Smooth muscle cell (in vitro differentiated cells): Measurements from ENCODE around the gene MXD4. TPM values are rescaled to one million over a fixed set of nuclear protein-coding genes. Genes with fewer than 3 reads are reported as not detected.

Experiments used
- DNase-seq: peaks from one replicate; lab custom pipeline; 2025; ENCODE audit not compliant: unreplicated experiment; lab: John Stamatoyannopoulos, UW
- H2AFZ ChIP-seq: fragments of 200-600 bp; sonication (generic); 2 replicates; pipeline ENCODE4 v1.6.0; 2016; ENCODE audit warnings: antibody characterized with exemption, low read depth, mild to moderate bottlenecking
- H3F3A ChIP-seq: fragments of 200-600 bp; sonication (generic); 2 replicates; pipeline ENCODE4 v1.6.0; 2017; ENCODE audit warnings: antibody characterized with exemption, low read depth
- H3K27ac ChIP-seq: fragments of 200-600 bp; sonication (generic); 2 replicates; pipeline ENCODE4 v1.5.1; 2016; ENCODE audit warnings: low read depth, mild to moderate bottlenecking
- H3K27me3 ChIP-seq: fragments of 200-600 bp; sonication (generic); 2 replicates; pipeline ENCODE4 v1.6.1; 2016; ENCODE audit warnings: low read depth, mild to moderate bottlenecking
- H3K36me3 ChIP-seq: fragments of 200-600 bp; sonication (generic); 2 replicates; pipeline ENCODE4 v1.5.1; 2016; ENCODE audit warnings: low read depth
- H3K4me1 ChIP-seq: fragments of 200-600 bp; sonication (generic); 2 replicates; pipeline ENCODE4 v1.5.1; 2016; ENCODE audit warnings: low read depth
- H3K4me2 ChIP-seq: fragments of 200-600 bp; sonication (generic); 2 replicates; pipeline ENCODE4 v1.6.0; 2016; ENCODE audit warnings: mild to moderate bottlenecking
- H3K4me3 ChIP-seq: fragments of 200-600 bp; sonication (generic); 2 replicates; pipeline ENCODE4 v1.5.1; 2016; ENCODE audit warnings: mild to moderate bottlenecking
- H3K79me2 ChIP-seq: fragments of 200-600 bp; sonication (generic); 2 replicates; pipeline ENCODE4 v1.6.0; 2016; ENCODE audit warnings: low read depth, mild to moderate bottlenecking
- H3K9ac ChIP-seq: fragments of 200-600 bp; sonication (generic); 2 replicates; pipeline ENCODE4 v1.6.0; 2016; ENCODE audit warnings: low read depth
- H3K9me3 ChIP-seq: fragments of 200-600 bp; sonication (generic); replicated peaks from 2 replicates; pipeline ENCODE4 v1.5.1; 2016; ENCODE audit warnings: low read depth
- H4K20me1 ChIP-seq: fragments of 200-600 bp; sonication (generic); 2 replicates; pipeline ENCODE4 v1.6.0; 2016; ENCODE audit warnings: low read depth
- CTCF ChIP-seq: fragments of 200-600 bp; sonication (generic); IDR thresholded peaks from 2 replicates; pipeline ENCODE4 v1.5.1; 2017; ENCODE audit warnings: borderline replicate concordance, mild to moderate bottlenecking, antibody characterized with exemption; ENCODE audit not compliant: insufficient read depth, poor library complexity, severe bottlenecking
- WGBS: methylation state at CpG from one replicate; pipeline ENCODE4 v1.1.7; 2016; ENCODE audit warnings: low lambda C conversion rate; 5-methylcytosine and 5-hydroxymethylcytosine counted together
- polyA plus RNA-seq: library from polyadenylated mRNA; unstranded; fragments of >200 nt; fragmentation: Nextera tagmentation; extraction: Ambion mirVana; gene quantifications from 2 replicates; pipeline ENCODE4 v1.2.1, GENCODE V29; 2016
- total RNA-seq: library from RNA; depleted of rRNA; stranded (reverse); fragments of >200 nt; gene quantifications from 2 replicates; pipeline ENCODE4 v1.2.3, GENCODE V29; 2014

MXD4 gene
- total and polyA plus RNA-seq, 2 experiments from 2014 or later: 26.8 to 81.8 TPM

- Histone ChIP-seq H3K27ac (no peak overlapping the region), H3K4me3 (no peak overlapping the region), H3K4me1 (peaks cover 8% of the 10 kb centered on the region), H3K79me2 (no peaks in the 10 kb centered on the region), H3K4me2 (no peak overlapping the region), H2AFZ (no peak overlapping the region), H3K27me3 (no peaks in the 10 kb centered on the region), H3K9ac (no peak overlapping the region), H4K20me1 (no peaks in the 10 kb centered on the region), H3K9me3 (no peaks in the 10 kb centered on the region), H3F3A (no peaks in the 10 kb centered on the region), H3K36me3 (no peaks in the 10 kb centered on the region)
- TF ChIP-seq CTCF: no peak
- no peak for DNase-seq
- WGBS: 86% methylated on average over 24 of the region's 24 CpGs
Measured at GRCh38 chr4:2290974-2291704, 29.2 kb upstream of the MXD4 start.

- no peak for DNase-seq
- Histone ChIP-seq H3K36me3 (no peaks in the 10 kb centered on the region), H3K4me3 (no peak overlapping the region), H3K4me2 (no peak overlapping the region), H3K27ac (no peak overlapping the region), H3K9ac (no peak overlapping the region), H4K20me1 (no peaks in the 10 kb centered on the region), H2AFZ (no peak overlapping the region), H3K9me3 (no peaks in the 10 kb centered on the region), H3K4me1 (peaks cover 8% of the 10 kb centered on the region), H3F3A (no peaks in the 10 kb centered on the region), H3K27me3 (no peaks in the 10 kb centered on the region), H3K79me2 (no peaks in the 10 kb centered on the region)
- TF ChIP-seq CTCF: no peak
- 95% methylated on average over 9 of the region's 9 CpGs for WGBS
Measured at GRCh38 chr4:2290488-2290887, 28.6 kb upstream of the MXD4 start.

- no peak overlapping the region for H3K4me2 ChIP-seq
- H2AFZ ChIP-seq: no peak overlapping the region
- no peak for TF ChIP-seq CTCF
- H3K36me3 ChIP-seq: no peaks in the 10 kb centered on the region
- no peak overlapping the region for H3K9ac ChIP-seq
- H3K27me3 ChIP-seq: no peaks in the 10 kb centered on the region
- no peaks in the 10 kb centered on the region for H4K20me1 ChIP-seq
- WGBS: 89% methylated on average over 11 of the region's 11 CpGs
- no peak overlapping the region for H3K27ac ChIP-seq
- H3F3A ChIP-seq: no peaks in the 10 kb centered on the region
- H3K4me1 ChIP-seq: peaks cover 8% of the 10 kb centered on the region
- no peak overlapping the region for H3K4me3 ChIP-seq
- no peaks in the 10 kb centered on the region for H3K79me2 ChIP-seq
- no peak for DNase-seq
- H3K9me3 ChIP-seq: no peaks in the 10 kb centered on the region
Measured at GRCh38 chr4:2289955-2290333, 28.0 kb upstream of the MXD4 start.
